HG03064 (cell line): ENCODE results near the gene SLC35F2.
"Not testable (repeated sequence)": the region's sequence is repeated elsewhere in the genome, so short reads cannot be mapped to it uniquely, and the experiment has no call there.

ENCODE experiments used
- ATAC-seq: cut with Tn5 transposase; IDR thresholded peaks from one replicate; pipeline ENCODE4 v1.9.1; 2021; ENCODE audit warnings: low read depth; ENCODE audit not compliant: unreplicated experiment

Gene SLC35F2

GRCh38 chr11:107858217-107859070, at the start of gene SLC35F2:
Gene SLC35F2 (minus strand): TSS chr11:107858787. CDS start chr11:107858767, 20 bp downstream.
- ATAC-seq = peak; percentile 85

GRCh38 chr11:107908211-107908610, 49.6 kb upstream of the SLC35F2 start:
- ATAC-seq = no peak

GRCh38 chr11:107898270-107898669, 39.7 kb upstream of the SLC35F2 start:
- no peak for ATAC-seq

GRCh38 chr11:107882095-107882820, 23.7 kb upstream of the SLC35F2 start:
- ATAC-seq = no peak

- not testable (repeated sequence) for ATAC-seq
Measured at GRCh38 chr11:107881471-107881870, 22.9 kb upstream of the SLC35F2 start.

GRCh38 chr11:107876141-107876540, 17.6 kb upstream of the SLC35F2 start:
- ATAC-seq = no peak

GRCh38 chr11:107864591-107864990, 6.0 kb upstream of the SLC35F2 start:
- no peak for ATAC-seq

- no peak for ATAC-seq
Measured at GRCh38 chr11:107860688-107861087, 2.1 kb upstream of the SLC35F2 start.

GRCh38 chr11:107860240-107860620, 1.6 kb upstream of the SLC35F2 start:
- ATAC-seq = not testable (repeated sequence)

- ATAC-seq = peak; percentile 22
Measured at GRCh38 chr11:107859459-107860239, 1.1 kb upstream of the SLC35F2 start.

- no peak for ATAC-seq
Measured at GRCh38 chr11:107857550-107858216, 904 bp downstream of the SLC35F2 start.

GRCh38 chr11:107856981-107857517, 1.5 kb downstream of the SLC35F2 start:
- no peak for ATAC-seq

- ATAC-seq = no peak
Measured at GRCh38 chr11:107856180-107856980, 2.2 kb downstream of the SLC35F2 start.

- no peak for ATAC-seq
Measured at GRCh38 chr11:107853070-107853469, 5.5 kb downstream of the SLC35F2 start.

- no peak for ATAC-seq
Measured at GRCh38 chr11:107851704-107852310, 6.8 kb downstream of the SLC35F2 start.

GRCh38 chr11:107849790-107850189, 8.8 kb downstream of the SLC35F2 start:
- ATAC-seq = no peak

GRCh38 chr11:107848345-107848744, 10.2 kb downstream of the SLC35F2 start:
- ATAC-seq = no peak

- no peak for ATAC-seq
Measured at GRCh38 chr11:107847184-107847583, 11.4 kb downstream of the SLC35F2 start.

- ATAC-seq = no peak
Measured at GRCh38 chr11:107844041-107844440, 14.5 kb downstream of the SLC35F2 start.
